Colonic mucosa (tissue), 4 donors: Measurements from ENCODE around the gene HNRNPUL1. TPM values are rescaled to one million over a fixed set of nuclear protein-coding genes. Genes with fewer than 3 reads are reported as not detected.
"Not testable (repeated sequence)": the region's sequence is repeated elsewhere in the genome, so short reads cannot be mapped to it uniquely, and the experiment has no call there.

ENCODE experiments used
- DNase-seq: peaks from one replicate; pipeline ENCODE4 v3.0.0-alpha.2; 2020
- H3K27ac ChIP-seq: fragments of 200-600 bp; one replicate; pipeline ENCODE4 v1.8.0; 2021
- H3K27me3 ChIP-seq: fragments of 200-600 bp; one replicate; pipeline ENCODE4 v1.8.0; 2021
- H3K36me3 ChIP-seq: fragments of 200-600 bp; one replicate; pipeline ENCODE4 v1.8.0; 2021
- H3K4me1 ChIP-seq: fragments of 200-600 bp; one replicate; pipeline ENCODE4 v1.8.0; 2021; ENCODE audit warnings: mild to moderate bottlenecking
- H3K4me3 ChIP-seq: fragments of 200-600 bp; one replicate; pipeline ENCODE4 v1.8.0; 2021
- H3K9ac ChIP-seq, 2 donors: one replicate each; pipeline ENCODE4 v1.7.0; 2013; ENCODE audit warnings: control low read depth in 2 of 2, low read depth in 2 of 2, low read length in 2 of 2
- H3K9me3 ChIP-seq: fragments of 200-600 bp; one replicate; pipeline ENCODE4 v1.8.0; 2021
- CTCF ChIP-seq: fragments of 200-600 bp; IDR thresholded peaks from one replicate; pipeline ENCODE4 v1.8.0; 2022; ENCODE audit warnings: antibody characterized with exemption, mild to moderate bottlenecking
- intact Hi-C: fragments of 100-400 bp; cut with DNase I; formaldehyde crosslinking; loops from one replicate; pipeline ENCODE4 v1.14.1; 2022
- total RNA-seq, 2 donors: library from RNA; stranded (reverse); fragmentation: NEBNext Ultra II Directional in 1 of 2; extraction: Animal tissue kit (Norgen Biotek cat#: 25700) in 1 of 2; gene quantifications; one replicate each; pipeline ENCODE4 v1.2.1, GENCODE V29; 2021
- donor health status: healthy.
- donor health status: DM: no; HTN: no; CAD: no.
- donor health status: DM: no; HTN: no; CAD: no.

Gene HNRNPUL1
- total RNA-seq, 2 donors from 2014 or later, result 179 to 233 TPM

GRCh38 chr19:41225238-41226052 is 38.7 kb upstream of the HNRNPUL1 start:
- intact Hi-C loops, result no loop called here
- no peak for TF ChIP-seq CTCF
- peak overlapping the region; percentile 57 for H3K4me3 ChIP-seq
- no peaks in the 10 kb centered on the region for H3K27me3 ChIP-seq
- no peaks in the 10 kb centered on the region for H3K36me3 ChIP-seq
- peaks cover 5% of the 10 kb centered on the region for H3K4me1 ChIP-seq
- peak; percentile 47 for DNase-seq
- H3K9ac ChIP-seq, result peak overlapping the region; percentile 7 to 66
- H3K9me3 ChIP-seq, result no peaks in the 10 kb centered on the region
- peak overlapping the region; percentile 71 for H3K27ac ChIP-seq

GRCh38 chr19:41226053-41226873 is 37.9 kb upstream of the HNRNPUL1 start:
- Histone ChIP-seq H3K4me3 (peak overlapping the region; percentile 57), H3K27ac (peak overlapping the region; percentile 71), H3K36me3 (no peaks in the 10 kb centered on the region), H3K9me3 (no peaks in the 10 kb centered on the region), H3K9ac (peak overlapping the region; percentile 7 to 66), H3K27me3 (no peaks in the 10 kb centered on the region), H3K4me1 (peaks cover 5% of the 10 kb centered on the region)
- intact Hi-C loops, result no loop called here
- DNase-seq, result peak; percentile 74
- TF ChIP-seq CTCF, result no peak

GRCh38 chr19:41226874-41227390 is 37.2 kb upstream of the HNRNPUL1 start:
- peak overlapping the region in 1 of 2 donors; percentile 7 for H3K9ac ChIP-seq
- no peak for DNase-seq
- peak overlapping the region; percentile 57 for H3K4me3 ChIP-seq
- no peaks in the 10 kb centered on the region for H3K36me3 ChIP-seq
- TF ChIP-seq CTCF, result no peak
- H3K27ac ChIP-seq, result peak overlapping the region; percentile 71
- peaks cover 5% of the 10 kb centered on the region for H3K4me1 ChIP-seq
- H3K9me3 ChIP-seq, result no peaks in the 10 kb centered on the region
- intact Hi-C loops, result no loop called here
- H3K27me3 ChIP-seq, result no peaks in the 10 kb centered on the region

- Histone ChIP-seq H3K27me3 (no peaks in the 10 kb centered on the region), H3K4me3 (no peak overlapping the region), H3K36me3 (no peaks in the 10 kb centered on the region), H3K9ac (no peak overlapping the region), H3K27ac (no peak overlapping the region), H3K9me3 (no peaks in the 10 kb centered on the region), H3K4me1 (peaks cover 5% of the 10 kb centered on the region)
- TF ChIP-seq CTCF, result no peak
- no peak for DNase-seq
- intact Hi-C loops, result no loop called here
Observed at GRCh38 chr19:41228486-41228885, 35.7 kb upstream of the HNRNPUL1 start.

- H3K9me3 ChIP-seq, intact Hi-C loops, H3K27me3 ChIP-seq, DNase-seq, H3K4me3 ChIP-seq, H3K36me3 ChIP-seq, H3K27ac ChIP-seq, H3K9ac ChIP-seq, H3K4me1 ChIP-seq: not testable (repeated sequence)
Observed at GRCh38 chr19:41229338-41229737, 34.8 kb upstream of the HNRNPUL1 start.
